K562 (cell line): ENCODE data around the gene TXNRD1. TPM values are rescaled to one million over a fixed set of nuclear protein-coding genes. Genes with fewer than 3 reads are reported as not detected.

Experiments
- ATF7 ChIP-seq: fragments of 450-650 bp; IDR thresholded peaks from 2 replicates; pipeline ENCODE4 v1.7.1; 2014; ENCODE audit warnings: mild to moderate bottlenecking, moderate library complexity
- FOXA3 ChIP-seq, 2 experiments: fragments of 450-650 bp in 1 of 2; sonication (generic) in 1 of 2; formaldehyde crosslinking; IDR thresholded peaks in 1 of 2; conservative IDR thresholded peaks in 1 of 2; 2 replicates each; pipeline versions ENCODE4 v1.4.0 to v1.8.0; 2020 to 2022; ENCODE audit warnings: mild to moderate bottlenecking in 2 of 2, missing genetic modification reagents in 1 of 2
- LARP7 ChIP-seq: fragments of 450-650 bp; IDR thresholded peaks from 2 replicates; pipeline ENCODE4 v1.6.1; 2016
- MAZ ChIP-seq, 2 experiments: fragments of 450-650 bp in 1 of 2; sonication (generic) in 1 of 2; formaldehyde crosslinking; IDR thresholded peaks in 1 of 2; conservative IDR thresholded peaks in 1 of 2; 2 replicates each; pipeline versions ENCODE4 v1.4.0 to v1.5.0; 2020; ENCODE audit warnings: mild to moderate bottlenecking in 1 of 2, missing genetic modification reagents in 1 of 2
- NBN ChIP-seq: fragments of 450-650 bp; IDR thresholded peaks from 2 replicates; pipeline ENCODE4 v1.6.1; 2016; ENCODE audit warnings: low read depth, mild to moderate bottlenecking
- NFE2 ChIP-seq: IDR thresholded peaks from 2 replicates; pipeline ENCODE4 v1.6.1; 2014; ENCODE audit warnings: antibody characterized with exemption, low read depth
- NONO ChIP-seq, 2 experiments: fragments of 200-400 bp in 1 of 2; fragments of 450-650 bp in 1 of 2; formaldehyde crosslinking in 1 of 2; IDR thresholded peaks; 2 replicates each; pipeline ENCODE4 v1.6.1; 2017; ENCODE audit warnings: low read depth in 2 of 2, mild to moderate bottlenecking in 2 of 2, moderate library complexity in 2 of 2, low read length in 1 of 2
- RB1 ChIP-seq: fragments of 450-650 bp; IDR thresholded peaks from 2 replicates; pipeline ENCODE4 v1.6.1; 2017; ENCODE audit warnings: low read depth, mild to moderate bottlenecking
- SMARCE1 ChIP-seq: fragments of 450-650 bp; IDR thresholded peaks from 2 replicates; pipeline ENCODE4 v1.7.1; 2016; ENCODE audit warnings: mild to moderate bottlenecking
- STAT5A ChIP-seq: IDR thresholded peaks from 2 replicates; pipeline ENCODE4 v1.6.1; 2012; ENCODE audit warnings: low read length, inconsistent platforms, borderline replicate concordance
- TAF1 ChIP-seq: IDR thresholded peaks from 2 replicates; pipeline ENCODE4 v1.6.1; 2011; ENCODE audit warnings: mild to moderate bottlenecking, low read length, moderate library complexity; ENCODE audit not compliant: insufficient read depth, control insufficient read depth, severe bottlenecking; ENCODE audit errors: extremely low read depth
- ZFP36 ChIP-seq: fragments of 150-350 bp; IDR thresholded peaks from 2 replicates; pipeline ENCODE4 v1.6.1; 2018; ENCODE audit warnings: low read length, low read depth; ENCODE audit not compliant: partially characterized antibody
- ZNF778 ChIP-seq: fragments of 450-650 bp; formaldehyde crosslinking; IDR thresholded peaks from 2 replicates; pipeline ENCODE4 v1.4.0; 2020; ENCODE audit warnings: mild to moderate bottlenecking, moderate library complexity
- polyA plus RNA-seq, 8 experiments: library from polyadenylated mRNA; depleted of rRNA in 4 of 8; stranded (reverse) in 5 of 8; unstranded in 3 of 8; fragments of >200 nt; fragmentation: Nextera tagmentation in 2 of 8; fragmentation: Illumina TruSeq in 1 of 8; extraction: Ambion mirVana in 2 of 8; extraction: Trizol in 1 of 8; gene quantifications; 2 replicates each; pipeline versions ENCODE4 v1.2.1 to v1.2.3, GENCODE V29; 2011 to 2014; ENCODE audit warnings: inconsistent platforms in 1 of 8, missing spikeins in 1 of 8
- total RNA-seq, 7 experiments: library from RNA; depleted of rRNA in 6 of 7; stranded (reverse); fragments of >200 nt in 6 of 7; fragmentation: Illumina TruSeq in 2 of 7; extraction: Trizol in 2 of 7; gene quantifications; 2 replicates each; pipeline versions ENCODE4 v1.2.1 to v1.2.3, GENCODE V29; 2011 to 2021; ENCODE audit warnings: low replicate concordance in 1 of 7
- TF ChIP-seq, protein P1 (sequence below): sonication (generic); formaldehyde crosslinking; IDR thresholded peaks from 2 replicates; pipeline ENCODE4 v1.8.0; 2022; ENCODE audit warnings: mild to moderate bottlenecking, missing genetic modification reagents, borderline replicate concordance
- TF ChIP-seq, protein P2 (sequence below): sonication (generic); IDR thresholded peaks from 2 replicates; pipeline ENCODE4 v1.6.1; 2016
- TF ChIP-seq, protein P3 (sequence below): fragments of 450-650 bp; formaldehyde crosslinking; IDR thresholded peaks from 2 replicates; pipeline ENCODE4 v1.4.0; 2022; ENCODE audit warnings: missing genetic modification characterization
- TF ChIP-seq, protein P4 (sequence below): sonication (generic); formaldehyde crosslinking; IDR thresholded peaks from 2 replicates; pipeline ENCODE4 v1.8.1; 2023; ENCODE audit warnings: mild to moderate bottlenecking, missing genetic modification reagents, moderate library complexity
- TF ChIP-seq, protein P5 (sequence below): IDR thresholded peaks from 2 replicates; pipeline ENCODE4 v1.6.1; 2014; ENCODE audit warnings: antibody characterized with exemption
- TF ChIP-seq, protein P6 (sequence below): IDR thresholded peaks from 2 replicates; pipeline ENCODE4 v1.6.1; 2011; ENCODE audit not compliant: insufficient read length; ENCODE audit errors: extremely low read depth

The TXNRD1 gene
- total and polyA plus RNA-seq, 9 of the 15 experiments (the other 6 are each of a cell fraction or from before 2014, with no cell fraction given), result 107 to 189 (median 146) TPM

DNA sequence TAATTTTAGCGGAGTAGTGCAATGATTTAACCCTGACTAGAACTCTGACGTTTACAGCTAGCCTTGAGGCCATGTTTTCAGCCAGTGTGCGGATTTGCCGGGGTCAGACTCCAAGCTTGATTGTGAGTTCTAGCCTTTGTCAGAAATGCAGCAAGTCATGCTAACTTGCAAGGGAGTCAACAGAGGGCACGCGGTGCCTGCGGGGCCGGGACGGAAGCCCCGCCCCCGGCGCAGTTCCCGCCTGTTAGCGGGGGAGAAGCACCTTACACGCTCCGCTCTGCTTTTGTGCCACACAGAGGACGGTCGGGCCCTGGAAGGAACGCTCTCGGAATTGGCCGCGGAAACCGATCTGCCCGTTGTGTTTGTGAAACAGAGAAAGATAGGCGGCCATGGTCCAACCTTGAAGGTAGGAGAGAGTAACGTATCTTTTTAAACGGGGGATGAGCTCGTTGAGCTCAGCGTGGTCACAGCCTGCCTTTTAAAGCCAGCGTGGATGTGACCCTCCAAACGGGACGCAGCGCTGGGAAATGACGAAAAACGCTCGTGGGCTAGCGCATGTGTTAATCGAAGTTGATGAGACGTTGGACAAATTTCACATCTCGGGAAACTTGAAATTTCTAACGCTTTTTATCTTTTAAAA lies 73.2 kb downstream of the TXNRD1 start (continued):
- TF ChIP-seq, protein P1, sequence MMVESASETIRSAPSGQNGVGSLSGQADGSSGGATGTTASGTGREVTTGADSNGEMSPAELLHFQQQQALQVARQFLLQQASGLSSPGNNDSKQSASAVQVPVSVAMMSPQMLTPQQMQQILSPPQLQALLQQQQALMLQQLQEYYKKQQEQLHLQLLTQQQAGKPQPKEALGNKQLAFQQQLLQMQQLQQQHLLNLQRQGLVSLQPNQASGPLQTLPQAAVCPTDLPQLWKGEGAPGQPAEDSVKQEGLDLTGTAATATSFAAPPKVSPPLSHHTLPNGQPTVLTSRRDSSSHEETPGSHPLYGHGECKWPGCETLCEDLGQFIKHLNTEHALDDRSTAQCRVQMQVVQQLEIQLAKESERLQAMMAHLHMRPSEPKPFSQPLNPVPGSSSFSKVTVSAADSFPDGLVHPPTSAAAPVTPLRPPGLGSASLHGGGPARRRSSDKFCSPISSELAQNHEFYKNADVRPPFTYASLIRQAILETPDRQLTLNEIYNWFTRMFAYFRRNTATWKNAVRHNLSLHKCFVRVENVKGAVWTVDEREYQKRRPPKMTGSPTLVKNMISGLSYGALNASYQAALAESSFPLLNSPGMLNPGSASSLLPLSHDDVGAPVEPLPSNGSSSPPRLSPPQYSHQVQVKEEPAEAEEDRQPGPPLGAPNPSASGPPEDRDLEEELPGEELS (CRISPR knock-in tag), result peak; percentile 78; the same call in 1 of the 2 replicates
- TF ChIP-seq, protein P2, sequence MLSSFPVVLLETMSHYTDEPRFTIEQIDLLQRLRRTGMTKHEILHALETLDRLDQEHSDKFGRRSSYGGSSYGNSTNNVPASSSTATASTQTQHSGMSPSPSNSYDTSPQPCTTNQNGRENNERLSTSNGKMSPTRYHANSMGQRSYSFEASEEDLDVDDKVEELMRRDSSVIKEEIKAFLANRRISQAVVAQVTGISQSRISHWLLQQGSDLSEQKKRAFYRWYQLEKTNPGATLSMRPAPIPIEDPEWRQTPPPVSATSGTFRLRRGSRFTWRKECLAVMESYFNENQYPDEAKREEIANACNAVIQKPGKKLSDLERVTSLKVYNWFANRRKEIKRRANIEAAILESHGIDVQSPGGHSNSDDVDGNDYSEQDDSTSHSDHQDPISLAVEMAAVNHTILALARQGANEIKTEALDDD, result peak; percentile 49; the same call in 1 of the 2 replicates
- TF ChIP-seq, protein P3, sequence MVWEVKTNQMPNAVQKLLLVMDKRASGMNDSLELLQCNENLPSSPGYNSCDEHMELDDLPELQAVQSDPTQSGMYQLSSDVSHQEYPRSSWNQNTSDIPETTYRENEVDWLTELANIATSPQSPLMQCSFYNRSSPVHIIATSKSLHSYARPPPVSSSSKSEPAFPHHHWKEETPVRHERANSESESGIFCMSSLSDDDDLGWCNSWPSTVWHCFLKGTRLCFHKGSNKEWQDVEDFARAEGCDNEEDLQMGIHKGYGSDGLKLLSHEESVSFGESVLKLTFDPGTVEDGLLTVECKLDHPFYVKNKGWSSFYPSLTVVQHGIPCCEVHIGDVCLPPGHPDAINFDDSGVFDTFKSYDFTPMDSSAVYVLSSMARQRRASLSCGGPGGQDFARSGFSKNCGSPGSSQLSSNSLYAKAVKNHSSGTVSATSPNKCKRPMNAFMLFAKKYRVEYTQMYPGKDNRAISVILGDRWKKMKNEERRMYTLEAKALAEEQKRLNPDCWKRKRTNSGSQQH (CRISPR knock-in tag), result no peak
- TF ChIP-seq, protein P4, sequence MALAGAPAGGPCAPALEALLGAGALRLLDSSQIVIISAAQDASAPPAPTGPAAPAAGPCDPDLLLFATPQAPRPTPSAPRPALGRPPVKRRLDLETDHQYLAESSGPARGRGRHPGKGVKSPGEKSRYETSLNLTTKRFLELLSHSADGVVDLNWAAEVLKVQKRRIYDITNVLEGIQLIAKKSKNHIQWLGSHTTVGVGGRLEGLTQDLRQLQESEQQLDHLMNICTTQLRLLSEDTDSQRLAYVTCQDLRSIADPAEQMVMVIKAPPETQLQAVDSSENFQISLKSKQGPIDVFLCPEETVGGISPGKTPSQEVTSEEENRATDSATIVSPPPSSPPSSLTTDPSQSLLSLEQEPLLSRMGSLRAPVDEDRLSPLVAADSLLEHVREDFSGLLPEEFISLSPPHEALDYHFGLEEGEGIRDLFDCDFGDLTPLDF, result peak; percentile 93
- TF ChIP-seq, protein P5, sequence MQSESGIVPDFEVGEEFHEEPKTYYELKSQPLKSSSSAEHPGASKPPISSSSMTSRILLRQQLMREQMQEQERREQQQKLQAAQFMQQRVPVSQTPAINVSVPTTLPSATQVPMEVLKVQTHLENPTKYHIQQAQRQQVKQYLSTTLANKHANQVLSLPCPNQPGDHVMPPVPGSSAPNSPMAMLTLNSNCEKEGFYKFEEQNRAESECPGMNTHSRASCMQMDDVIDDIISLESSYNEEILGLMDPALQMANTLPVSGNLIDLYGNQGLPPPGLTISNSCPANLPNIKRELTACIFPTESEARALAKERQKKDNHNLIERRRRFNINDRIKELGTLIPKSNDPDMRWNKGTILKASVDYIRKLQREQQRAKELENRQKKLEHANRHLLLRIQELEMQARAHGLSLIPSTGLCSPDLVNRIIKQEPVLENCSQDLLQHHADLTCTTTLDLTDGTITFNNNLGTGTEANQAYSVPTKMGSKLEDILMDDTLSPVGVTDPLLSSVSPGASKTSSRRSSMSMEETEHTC, result no peak
- no peak for TF ChIP-seq STAT5A
- peak; percentile 83 for TF ChIP-seq TAF1
- TF ChIP-seq FOXA3 (CRISPR knock-in tag; conservative IDR thresholded peaks at IDR 0.05 in 1 of 2, IDR thresholded peaks at IDR 0.05 in 1 of 2), result peak; percentile 3 to 79; a peak in 1 of 4 replicates
- TF ChIP-seq, protein P6, sequence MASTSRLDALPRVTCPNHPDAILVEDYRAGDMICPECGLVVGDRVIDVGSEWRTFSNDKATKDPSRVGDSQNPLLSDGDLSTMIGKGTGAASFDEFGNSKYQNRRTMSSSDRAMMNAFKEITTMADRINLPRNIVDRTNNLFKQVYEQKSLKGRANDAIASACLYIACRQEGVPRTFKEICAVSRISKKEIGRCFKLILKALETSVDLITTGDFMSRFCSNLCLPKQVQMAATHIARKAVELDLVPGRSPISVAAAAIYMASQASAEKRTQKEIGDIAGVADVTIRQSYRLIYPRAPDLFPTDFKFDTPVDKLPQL, result no peak
- TF ChIP-seq ATF7, result peak; percentile 66; the same call in 1 of the 2 replicates
- TF ChIP-seq SMARCE1, result no peak
- peak; percentile 5 for TF ChIP-seq ZFP36
- TF ChIP-seq ZNF778 (CRISPR knock-in tag), result no peak
- TF ChIP-seq NONO (IDR thresholded peaks at IDR 0.05; ENCODE audit: low read depth in 2 of 2, low read length in 1 of 2), result peak in 1 of 2 experiments; percentile 26; a peak in 1 of 4 replicates
- TF ChIP-seq LARP7, result no peak
- peak; percentile 66 to 79; a peak in 3 of 4 replicates for TF ChIP-seq MAZ (CRISPR knock-in tag; conservative IDR thresholded peaks at IDR 0.05 in 1 of 2, IDR thresholded peaks at IDR 0.05 in 1 of 2)
- TF ChIP-seq NBN, result no peak; the same call in 1 of the 2 replicates
- TF ChIP-seq RB1, result peak; percentile 94; the same call in 1 of the 2 replicates
- TF ChIP-seq NFE2, result peak; percentile 93
